ENCODE data around the gene IDH3G. TPM values are rescaled to one million over a fixed set of nuclear protein-coding genes. Genes with fewer than 3 reads are reported as not detected.
A peak's percentile ranks its signal among the peaks of the same experiment; 100 is the strongest.

IDH3G gene
- total and polyA plus RNA-seq, 2 of the 8 experiments (the other 6 are each of a cell fraction or from before 2014, with no cell fraction given): 39.4 to 66.7 TPM

DNA sequence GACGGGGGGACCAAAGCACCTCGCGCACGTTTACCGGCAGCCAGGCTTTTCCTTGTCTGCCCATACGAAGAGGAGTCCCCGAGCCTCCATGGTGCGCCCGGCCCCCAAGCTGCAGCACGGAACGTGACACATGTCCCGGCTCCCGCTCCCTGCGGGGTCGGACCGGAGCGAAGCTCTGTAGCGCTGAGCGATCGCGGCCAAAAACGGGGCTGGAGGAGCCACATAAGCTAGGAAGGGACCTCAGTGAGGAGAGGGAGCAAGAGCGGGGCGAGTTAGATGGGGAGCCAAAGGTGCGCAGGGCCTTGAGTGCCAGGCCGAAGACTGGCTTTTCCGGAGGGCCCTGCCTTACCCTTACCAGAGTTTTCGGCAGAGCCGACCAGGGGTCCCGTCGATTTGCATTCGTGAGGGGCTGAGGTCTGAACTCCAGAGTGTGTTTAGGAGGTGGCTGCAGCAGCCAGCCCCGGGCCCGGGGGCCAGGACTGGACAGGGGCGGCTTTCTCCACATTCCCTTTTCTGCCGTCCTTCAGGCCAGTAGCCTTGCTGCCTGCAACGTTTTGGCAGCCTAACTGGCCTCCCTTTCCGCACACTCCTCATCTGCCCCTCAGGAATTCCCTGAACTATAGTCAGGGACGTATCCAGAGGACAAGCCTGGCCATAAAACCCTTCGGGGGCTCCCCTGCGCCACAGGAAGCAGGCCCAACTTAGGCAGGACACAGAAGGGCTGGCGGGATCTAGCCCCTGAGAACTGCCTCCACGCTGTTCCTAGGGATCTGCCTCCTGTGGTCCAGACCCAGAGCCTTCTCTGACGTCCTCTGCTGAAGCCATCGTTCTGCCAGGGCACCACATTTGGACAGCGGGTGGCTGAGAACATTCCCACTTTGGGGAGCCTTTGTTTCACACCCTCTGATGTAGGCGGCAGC lies 982 bp upstream of the IDH3G start:
- H3K23me2 ChIP-seq (ENCODE audit: low read depth, low read length): peaks cover 2% of the 10 kb centered on the region; the same call in 1 of the 2 replicates
- no peak overlapping the region for H3K18ac ChIP-seq (ENCODE audit: extremely low read depth, low read length)
- FAIRE-seq: no peak
- H3K4ac ChIP-seq (replicated peaks; ENCODE audit: insufficient read length, low read depth, low read length): peak overlapping the region; percentile 53
- H4K20me1 ChIP-seq (replicated peaks in 1 of 2; ENCODE audit: control insufficient read depth in 1 of 2, insufficient read depth in 2 of 2, low read length in 2 of 2): peaks cover 0 to 8% of the 10 kb centered on the region in 2 experiments
- peaks cover 0 to 34% of the 10 kb centered on the region in 2 experiments; a peak in 1 of 4 replicates for H3K79me2 ChIP-seq (ENCODE audit: control insufficient read depth in 1 of 2, insufficient read depth in 2 of 2, low read length in 2 of 2)
- no peak for DNase-seq (ENCODE audit: low read depth in 1 of 2, low spot score in 2 of 2)
- H3K9ac ChIP-seq (replicated peaks in 1 of 4; ENCODE audit: extremely low read depth in 1 of 4, low read depth in 3 of 4, low read length in 3 of 4): peak overlapping the region; percentile 49 to 72 (median 60)
- H4K91ac ChIP-seq (replicated peaks; ENCODE audit: insufficient read length, low read length): peak overlapping the region; percentile 27
- H3K79me1 ChIP-seq (ENCODE audit: low read depth, low read length): no peaks in the 10 kb centered on the region; the same call in none of the 2 replicates
- H3K36me3 ChIP-seq (ENCODE audit: control insufficient read depth in 2 of 4, insufficient read depth in 4 of 4, low read length in 3 of 4): peaks cover 0 to 20% (median 6%) of the 10 kb centered on the region in 4 experiments; a peak in 3 of 8 replicates
- H3K27ac ChIP-seq (ENCODE audit: low read depth, low read length): peak overlapping the region; percentile 64; the same call in 1 of the 2 replicates
- peak overlapping the region; percentile 77 to 92 (median 83) for H3K4me3 ChIP-seq (ENCODE audit: extremely low read depth in 1 of 4, insufficient read depth in 2 of 4, low read depth in 3 of 4, low read length in 4 of 4)
- no peak overlapping the region for H2BK5ac ChIP-seq (ENCODE audit: low read depth, low read length)
- no peak overlapping the region for H2AFZ ChIP-seq (ENCODE audit: low read length)
- H3K4me1 ChIP-seq (replicated peaks in 1 of 4; ENCODE audit: control insufficient read depth in 3 of 4, insufficient read depth in 4 of 4, low read length in 3 of 4): peaks cover 0 to 17% (median 6%) of the 10 kb centered on the region in 4 experiments; a peak in 4 of 7 replicates
- TF ChIP-seq CTBP2 (IDR thresholded peaks at IDR 0.05; ENCODE audit: borderline replicate concordance, insufficient read depth, insufficient read length, low read length) (no peak), SRF (IDR thresholded peaks at IDR 0.05; ENCODE audit: low read depth, low read length) (no peak), SP2 (IDR thresholded peaks at IDR 0.05; ENCODE audit: low read length) (no peak), CHD1 (IDR thresholded peaks at IDR 0.05; ENCODE audit: low read depth, low read length) (no peak), SIX5 (IDR thresholded peaks at IDR 0.05; ENCODE audit: low read depth, low read length) (no peak), GABPA (IDR thresholded peaks at IDR 0.05; ENCODE audit: borderline replicate concordance, insufficient read depth, low read length) (no peak), EZH2 (IDR thresholded peaks at IDR 0.05; ENCODE audit: low read depth, low read length, severe bottlenecking) (no peak)
- H2BK12ac ChIP-seq (ENCODE audit: low read depth, low read length): no peak overlapping the region
- no peak overlapping the region for H2AK5ac ChIP-seq (ENCODE audit: low read depth, low read length)
- no peaks in the 10 kb centered on the region for H3K9me3 ChIP-seq (ENCODE audit: insufficient read depth in 2 of 2, low read depth in 1 of 2, low read length in 1 of 2)
- H3K23ac ChIP-seq (ENCODE audit: insufficient read length): no peak overlapping the region
- WGBS, 2 experiments (ENCODE audit: extremely low coverage in 1 of 2, insufficient coverage in 1 of 2, insufficient read length in 1 of 2, insufficient replicate concordance in 2 of 2, low coverage in 1 of 2, low lambda C conversion rate in 2 of 2, missing lambda C conversion rate in 1 of 2): 37% methylated on average over 22 of the region's 47 CpGs; no CpG with 5 or more reads in 1 of the 2 experiments
- H3K4me2 ChIP-seq (ENCODE audit: insufficient read depth in 1 of 2, low read depth in 2 of 2, low read length in 2 of 2): peak overlapping the region; percentile 59 to 85
- H4K8ac ChIP-seq (ENCODE audit: extremely low read depth, insufficient read depth, low read length): no peak overlapping the region
- H2BK15ac ChIP-seq (ENCODE audit: low read length): no peak overlapping the region
- no peak overlapping the region for H3K56ac ChIP-seq (replicated peaks; ENCODE audit: insufficient read length, low read depth, low read length)
- no peak overlapping the region for H4K5ac ChIP-seq (ENCODE audit: insufficient read length, low read depth, low read length)
- ChIA-PET POLR2A (ENCODE audit: partially characterized antibody) (interaction anchor here (0.7 to 2.9 kb wide), 14 partner anchors 11 to 155 kb away, joined by 3 to 22 read pairs (median 4); partner anchors contain the start of gene NAA10), CTCF (ENCODE audit: partially characterized antibody) (interaction anchor here (0.8 to 1.4 kb wide), 5 partner anchors 11 to 89 kb away, joined by 3 to 4 read pairs (median 4); no protein-coding TSS in a partner anchor)
- H2BK120ac ChIP-seq (replicated peaks; ENCODE audit: low read depth, low read length): no peak overlapping the region
- no peaks in the 10 kb centered on the region for H3K27me3 ChIP-seq (replicated peaks in 1 of 4; ENCODE audit: control insufficient read depth in 3 of 4, extremely low read depth in 1 of 4, insufficient read depth in 3 of 4, low read length in 3 of 4)
- H2BK20ac ChIP-seq (ENCODE audit: low read length): no peak overlapping the region
- H3K14ac ChIP-seq (ENCODE audit: insufficient read length): no peak overlapping the region

Data from H1 (cell line).